ENCODE measurements around the gene UTS2R.

UTS2R gene

DNA sequence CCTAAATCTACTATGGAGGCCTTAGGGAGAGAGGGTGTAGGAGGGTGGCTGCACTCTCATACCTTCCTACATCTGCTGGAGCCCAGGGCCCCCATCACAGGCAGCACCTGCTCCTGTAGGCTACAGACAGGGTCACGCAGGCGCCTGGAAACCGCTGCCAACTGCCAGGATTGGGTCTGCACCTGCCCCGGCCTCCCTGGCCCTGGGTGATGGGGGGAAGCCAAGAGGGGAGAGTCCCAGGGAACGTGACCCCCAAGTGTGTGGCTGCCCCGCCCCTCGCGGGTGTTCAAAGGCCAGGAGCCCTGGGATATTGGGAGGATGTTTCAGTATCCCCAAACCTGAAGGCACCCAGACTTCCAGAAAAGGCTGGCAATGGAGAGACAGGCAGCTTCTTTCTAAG, 18.1 kb upstream of the UTS2R start:
- Histone ChIP-seq H3K27ac (ENCODE audit: low read length) (no peak overlapping the region), H3K4me1 (ENCODE audit: low read length) (peaks cover 56% of the 10 kb centered on the region)
- TF ChIP-seq EZH2phosphoT487 (IDR thresholded peaks at IDR 0.05; ENCODE audit: low read depth) (no peak), CTCF (IDR thresholded peaks at IDR 0.05; ENCODE audit: low read depth, low read length) (no peak)

GRCh38 chr17:82354804-82355308, 16.7 kb upstream of the UTS2R start:
- no peaks in the 10 kb centered on the region for H3K36me3 ChIP-seq (replicated peaks; ENCODE audit: low read depth, low read length)
- H3K4me3 ChIP-seq (ENCODE audit: low read length) = no peak overlapping the region
- no peaks in the 10 kb centered on the region for H3K9me3 ChIP-seq (ENCODE audit: insufficient read depth, low read length)
- no peak overlapping the region for H3K4me2 ChIP-seq (ENCODE audit: low read length)
- H4K20me1 ChIP-seq (ENCODE audit: insufficient read depth, low read length) = no peaks in the 10 kb centered on the region
- H3K79me2 ChIP-seq (ENCODE audit: low read length) = no peaks in the 10 kb centered on the region
- no peak overlapping the region for H2AFZ ChIP-seq (ENCODE audit: low read depth, low read length)
- TF ChIP-seq CTCF (IDR thresholded peaks at IDR 0.05; ENCODE audit: low read depth, low read length) (no peak), EZH2phosphoT487 (IDR thresholded peaks at IDR 0.05; ENCODE audit: low read depth) (no peak)
- no peak overlapping the region for H3K27ac ChIP-seq (ENCODE audit: low read length)
- H3K27me3 ChIP-seq (ENCODE audit: low read depth, low read length) = no peaks in the 10 kb centered on the region
- peaks cover 65% of the 10 kb centered on the region for H3K4me1 ChIP-seq (ENCODE audit: low read length)
- H3K9ac ChIP-seq (ENCODE audit: low read length) = no peak overlapping the region

More for the DNA sequence above, 18.1 kb upstream of the UTS2R start:
- H3K9me3 ChIP-seq (ENCODE audit: insufficient read depth, low read length) = no peaks in the 10 kb centered on the region
- H3K4me3 ChIP-seq (ENCODE audit: low read length) = no peak overlapping the region
- no peaks in the 10 kb centered on the region for H3K36me3 ChIP-seq (replicated peaks; ENCODE audit: low read depth, low read length)
- H3K79me2 ChIP-seq (ENCODE audit: low read length) = no peaks in the 10 kb centered on the region
- H3K4me2 ChIP-seq (ENCODE audit: low read length) = no peak overlapping the region
- no peak overlapping the region for H2AFZ ChIP-seq (ENCODE audit: low read depth, low read length)
- peaks cover 5% of the 10 kb centered on the region for H3K27me3 ChIP-seq (ENCODE audit: low read depth, low read length)
- no peak overlapping the region for H3K9ac ChIP-seq (ENCODE audit: low read length)
- no peaks in the 10 kb centered on the region for H4K20me1 ChIP-seq (ENCODE audit: insufficient read depth, low read length)

DNA sequence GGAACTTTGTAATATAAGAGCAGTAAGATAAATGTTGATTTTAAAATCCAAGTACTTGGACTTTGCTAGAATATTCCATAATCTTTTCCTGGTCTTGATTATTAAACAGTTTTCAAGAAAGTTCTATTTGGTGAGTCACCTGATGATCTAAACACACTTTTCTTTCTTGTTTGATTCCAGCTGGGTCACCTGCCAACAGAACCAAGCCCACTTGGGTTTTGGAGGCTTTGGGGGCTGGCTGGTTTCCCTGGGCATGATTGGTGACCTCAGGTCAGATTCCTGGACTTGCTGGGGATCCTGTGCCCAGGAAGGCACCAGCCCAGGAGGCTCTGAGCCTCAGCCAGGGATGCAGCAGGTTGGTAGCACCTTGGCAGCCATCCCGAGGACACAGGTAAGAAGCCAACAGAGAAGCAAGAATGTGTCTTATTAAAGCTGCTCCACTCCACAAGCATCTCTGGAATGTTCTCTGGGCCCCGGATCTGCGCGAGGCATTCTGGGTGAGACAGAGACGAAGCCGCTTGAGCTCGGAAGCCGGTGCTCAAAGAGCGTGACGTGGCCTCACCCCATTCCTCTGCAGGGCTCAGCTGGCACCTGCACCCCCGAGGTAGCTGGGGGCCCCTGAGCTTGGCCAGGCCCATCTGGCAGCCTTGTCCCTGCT, 15.7 kb upstream of the UTS2R start:
- H3K79me2 ChIP-seq (ENCODE audit: low read length) = no peaks in the 10 kb centered on the region
- H3K4me1 ChIP-seq (ENCODE audit: low read length) = peaks cover 55% of the 10 kb centered on the region
- H2AFZ ChIP-seq (ENCODE audit: low read depth, low read length) = no peak overlapping the region
- H3K36me3 ChIP-seq (replicated peaks; ENCODE audit: low read depth, low read length) = no peaks in the 10 kb centered on the region
- H3K27me3 ChIP-seq (ENCODE audit: low read depth, low read length) = no peaks in the 10 kb centered on the region
- no peaks in the 10 kb centered on the region for H3K9me3 ChIP-seq (ENCODE audit: insufficient read depth, low read length)
- H3K4me2 ChIP-seq (ENCODE audit: low read length) = peak overlapping the region; percentile 38; the same call in 1 of the 2 replicates
- no peak overlapping the region for H3K4me3 ChIP-seq (ENCODE audit: low read length)
- no peak overlapping the region for H3K9ac ChIP-seq (ENCODE audit: low read length)
- no peak overlapping the region for H3K27ac ChIP-seq (ENCODE audit: low read length)
- no peak for TF ChIP-seq CTCF (IDR thresholded peaks at IDR 0.05; ENCODE audit: low read depth, low read length)
- TF ChIP-seq EZH2phosphoT487 (IDR thresholded peaks at IDR 0.05; ENCODE audit: low read depth) = no peak
- H4K20me1 ChIP-seq (ENCODE audit: insufficient read depth, low read length) = no peaks in the 10 kb centered on the region

DNA sequence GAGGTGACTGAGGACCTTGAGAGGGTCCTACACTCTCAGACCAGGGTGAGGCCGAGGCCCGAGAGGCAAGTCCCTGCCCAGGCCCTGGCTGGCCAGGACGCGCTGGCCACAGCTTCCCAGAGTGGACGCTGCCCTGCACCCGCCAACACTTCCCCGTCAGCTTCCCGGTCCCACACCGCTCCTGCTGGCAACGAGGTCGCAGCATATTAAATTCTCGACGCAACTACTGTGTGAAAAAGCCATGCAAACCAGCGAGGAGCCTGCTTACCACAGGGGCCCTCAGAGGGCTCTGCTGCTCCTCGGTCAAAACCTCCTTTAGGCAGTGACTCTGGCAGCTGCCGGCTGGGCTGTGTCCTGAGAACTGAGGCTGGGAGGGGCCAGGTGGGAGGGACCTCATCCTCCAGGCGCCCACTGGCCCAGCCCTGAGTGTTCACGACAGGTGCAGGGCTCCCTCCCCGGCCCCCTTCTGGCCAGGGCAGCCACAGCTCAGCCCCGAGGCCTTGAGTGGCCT, 14.7 kb upstream of the UTS2R start:
- Histone ChIP-seq H3K9ac (ENCODE audit: low read length) (peak overlapping the region; percentile 25; the same call in 1 of the 2 replicates), H3K79me2 (ENCODE audit: low read length) (no peaks in the 10 kb centered on the region), H3K36me3 (replicated peaks; ENCODE audit: low read depth, low read length) (no peaks in the 10 kb centered on the region), H4K20me1 (ENCODE audit: insufficient read depth, low read length) (no peaks in the 10 kb centered on the region), H3K27me3 (ENCODE audit: low read depth, low read length) (no peaks in the 10 kb centered on the region), H3K4me1 (ENCODE audit: low read length) (peaks cover 46% of the 10 kb centered on the region), H3K27ac (ENCODE audit: low read length) (no peak overlapping the region), H3K9me3 (ENCODE audit: insufficient read depth, low read length) (no peaks in the 10 kb centered on the region), H3K4me3 (ENCODE audit: low read length) (peak overlapping the region; percentile 42; the same call in 1 of the 2 replicates), H3K4me2 (ENCODE audit: low read length) (peak overlapping the region; percentile 38), H2AFZ (ENCODE audit: low read depth, low read length) (no peak overlapping the region)
- TF ChIP-seq EZH2phosphoT487 (IDR thresholded peaks at IDR 0.05; ENCODE audit: low read depth) = no peak
- no peak for TF ChIP-seq CTCF (IDR thresholded peaks at IDR 0.05; ENCODE audit: low read depth, low read length)
